Peyer's patch (tissue), 4 donors: Measurements from ENCODE around the gene SERTAD3.

ENCODE experiments used
- POLR2A ChIP-seq, 2 donors: fragments of 450-650 bp; IDR thresholded peaks; one replicate each; pipeline ENCODE4 v1.5.1; 2017; ENCODE audit warnings: antibody characterized with exemption in 2 of 2, mild to moderate bottlenecking in 2 of 2, moderate library complexity in 2 of 2
- TF ChIP-seq, protein P1 (sequence below), 6 experiments: fragments of 450-650 bp in 4 of 6; fragments of 200-600 bp in 2 of 6; sonication (generic) in 1 of 6; IDR thresholded peaks; one replicate each; pipeline ENCODE4 v1.5.1; 2017 to 2019; ENCODE audit warnings: antibody characterized with exemption in 6 of 6, mild to moderate bottlenecking in 3 of 6, moderate library complexity in 1 of 6

DNA sequence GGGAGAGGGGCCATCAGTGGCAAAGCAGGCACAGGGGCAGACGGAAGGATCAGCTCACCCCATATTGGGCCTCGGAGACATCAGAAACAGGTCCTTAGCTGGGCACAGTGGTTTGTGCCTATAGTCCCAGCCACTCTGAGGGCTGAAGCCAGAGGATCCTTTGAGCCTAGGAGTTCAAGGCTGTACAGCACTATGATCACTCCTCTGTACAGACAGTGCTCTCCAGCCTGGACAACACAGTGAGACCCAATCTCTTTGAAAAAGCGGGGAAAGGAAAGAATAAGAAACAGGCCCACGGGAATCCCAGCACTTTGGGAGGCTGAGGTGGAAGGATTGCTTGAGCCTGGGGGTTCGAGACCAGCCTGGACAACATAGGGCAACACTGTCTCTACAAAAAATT, 24.4 kb downstream of the SERTAD3 start:
- TF ChIP-seq, protein P1, sequence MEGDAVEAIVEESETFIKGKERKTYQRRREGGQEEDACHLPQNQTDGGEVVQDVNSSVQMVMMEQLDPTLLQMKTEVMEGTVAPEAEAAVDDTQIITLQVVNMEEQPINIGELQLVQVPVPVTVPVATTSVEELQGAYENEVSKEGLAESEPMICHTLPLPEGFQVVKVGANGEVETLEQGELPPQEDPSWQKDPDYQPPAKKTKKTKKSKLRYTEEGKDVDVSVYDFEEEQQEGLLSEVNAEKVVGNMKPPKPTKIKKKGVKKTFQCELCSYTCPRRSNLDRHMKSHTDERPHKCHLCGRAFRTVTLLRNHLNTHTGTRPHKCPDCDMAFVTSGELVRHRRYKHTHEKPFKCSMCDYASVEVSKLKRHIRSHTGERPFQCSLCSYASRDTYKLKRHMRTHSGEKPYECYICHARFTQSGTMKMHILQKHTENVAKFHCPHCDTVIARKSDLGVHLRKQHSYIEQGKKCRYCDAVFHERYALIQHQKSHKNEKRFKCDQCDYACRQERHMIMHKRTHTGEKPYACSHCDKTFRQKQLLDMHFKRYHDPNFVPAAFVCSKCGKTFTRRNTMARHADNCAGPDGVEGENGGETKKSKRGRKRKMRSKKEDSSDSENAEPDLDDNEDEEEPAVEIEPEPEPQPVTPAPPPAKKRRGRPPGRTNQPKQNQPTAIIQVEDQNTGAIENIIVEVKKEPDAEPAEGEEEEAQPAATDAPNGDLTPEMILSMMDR (IDR thresholded peaks at IDR 0.05): no peak
- no peak for TF ChIP-seq POLR2A (IDR thresholded peaks at IDR 0.05)
